H1 (cell line): ENCODE data around the gene NR4A2. TPM values are rescaled to one million over a fixed set of nuclear protein-coding genes. Genes with fewer than 3 reads are reported as not detected.

Experiments used
- CTCF ChIA-PET: fragments of 300-600 bp; sonication (Branson Sonifier 250); formaldehyde crosslinking; loops from one replicate; lab custom pipeline; 2021; ENCODE audit not compliant: partially characterized antibody; lab: Charles Lee
- POLR2A ChIA-PET: fragments of 300-600 bp; sonication (Branson Sonifier 250); formaldehyde crosslinking; loops from one replicate; lab custom pipeline; 2021; ENCODE audit warnings: inconsistent platforms; ENCODE audit not compliant: partially characterized antibody; lab: Charles Lee
- DNase-seq, 2 experiments: peaks; one replicate each; pipeline versions ENCODE4 v3.0.0 to v3.0.0-alpha.2; 2010 to 2022; ENCODE audit warnings: low spot score in 2 of 2, low read depth in 1 of 2, mixed read lengths in 1 of 2
- FAIRE-seq: peaks from 2 replicates; lab custom pipeline; 2011; peaks lifted over from hg19 to GRCh38; lab: Jason Lieb, UNC
- H2AFZ ChIP-seq: 2 replicates; pipeline ENCODE4 v1.8.1; 2012; ENCODE audit warnings: low read length, inconsistent platforms
- H2AK5ac ChIP-seq: 2 replicates; pipeline ENCODE4 v1.6.1; 2013; ENCODE audit warnings: low read depth, low read length
- H2BK120ac ChIP-seq: replicated peaks from 2 replicates; pipeline ENCODE3; 2013; ENCODE audit warnings: low read depth, low read length, inconsistent platforms
- H2BK12ac ChIP-seq: 2 replicates; pipeline ENCODE4 v1.6.1; 2013; ENCODE audit warnings: low read depth, low read length
- H2BK15ac ChIP-seq: 2 replicates; pipeline ENCODE4 v1.6.1; 2013; ENCODE audit warnings: low read length
- H2BK20ac ChIP-seq: 2 replicates; pipeline ENCODE4 v1.6.1; 2013; ENCODE audit warnings: low read length
- H2BK5ac ChIP-seq: 2 replicates; pipeline ENCODE4 v1.6.1; 2013; ENCODE audit warnings: low read depth, low read length
- H3K14ac ChIP-seq: 2 replicates; pipeline ENCODE4 v1.6.1; 2013; ENCODE audit warnings: inconsistent platforms; ENCODE audit not compliant: insufficient read length
- H3K18ac ChIP-seq: 2 replicates; pipeline ENCODE4 v1.6.1; 2013; ENCODE audit warnings: low read length; ENCODE audit errors: extremely low read depth
- H3K23ac ChIP-seq: 2 replicates; pipeline ENCODE4 v1.6.1; 2013; ENCODE audit warnings: inconsistent platforms; ENCODE audit not compliant: insufficient read length
- H3K23me2 ChIP-seq: 2 replicates; pipeline ENCODE4 v1.6.1; 2013; ENCODE audit warnings: low read depth, low read length
- H3K27ac ChIP-seq: 2 replicates; pipeline ENCODE4 v1.6.1; 2011; ENCODE audit warnings: low read depth, low read length, inconsistent platforms
- H3K27me3 ChIP-seq, 4 experiments: replicated peaks in 1 of 4; 1 replicate in 1 of 4; 2 replicates in 3 of 4; pipeline versions ENCODE4 v1.6.1 to v1.8.1; 2011 to 2013; ENCODE audit warnings: low read length in 3 of 4, mild to moderate bottlenecking in 3 of 4, inconsistent platforms in 2 of 4, mixed read lengths in 2 of 4, moderate library complexity in 1 of 4; ENCODE audit not compliant: control insufficient read depth in 3 of 4, insufficient read depth in 3 of 4; ENCODE audit errors: extremely low read depth in 1 of 4
- H3K36me3 ChIP-seq, 4 experiments: 2 replicates each; pipeline versions ENCODE4 v1.6.1 to v1.8.1; 2011 to 2013; ENCODE audit warnings: mild to moderate bottlenecking in 4 of 4, low read length in 3 of 4, moderate library complexity in 2 of 4, control low read depth in 1 of 4, inconsistent platforms in 1 of 4; ENCODE audit not compliant: insufficient read depth in 4 of 4, control insufficient read depth in 2 of 4
- H3K4ac ChIP-seq: replicated peaks from 2 replicates; pipeline ENCODE3; 2013; ENCODE audit warnings: low read length, low read depth, mixed read lengths, inconsistent platforms; ENCODE audit not compliant: insufficient read length
- H3K4me1 ChIP-seq, 4 experiments: replicated peaks in 1 of 4; 1 replicate in 1 of 4; 2 replicates in 3 of 4; pipeline versions ENCODE4 v1.6.1 to v1.8.1; 2011 to 2013; ENCODE audit warnings: low read length in 3 of 4, inconsistent platforms in 2 of 4, mixed read lengths in 1 of 4; ENCODE audit not compliant: insufficient read depth in 4 of 4, control insufficient read depth in 3 of 4
- H3K4me2 ChIP-seq, 2 experiments: 2 replicates each; pipeline versions ENCODE4 v1.6.1 to v1.8.1; 2011 to 2013; ENCODE audit warnings: low read depth in 2 of 2, low read length in 2 of 2, control low read depth in 1 of 2, inconsistent platforms in 1 of 2, mild to moderate bottlenecking in 1 of 2; ENCODE audit not compliant: insufficient read depth in 1 of 2
- H3K4me3 ChIP-seq, 4 experiments: fragments of 200-600, 300-600 bp in 1 of 4; sonication (generic), shearing (Covaris generic), sonication (Bioruptor Twin) in 1 of 4; 2 replicates each; pipeline versions ENCODE4 v1.5.1 to v1.8.1; 2011 to 2016; ENCODE audit warnings: low read length in 4 of 4, low read depth in 3 of 4, control low read depth in 2 of 4, inconsistent platforms in 2 of 4, mild to moderate bottlenecking in 2 of 4, mixed read lengths in 1 of 4, moderate library complexity in 1 of 4; ENCODE audit not compliant: insufficient read depth in 2 of 4; ENCODE audit errors: extremely low read depth in 1 of 4
- H3K56ac ChIP-seq: replicated peaks from 2 replicates; pipeline ENCODE3; 2013; ENCODE audit warnings: low read depth, mild to moderate bottlenecking, mixed read lengths, low read length, inconsistent platforms; ENCODE audit not compliant: insufficient read length
- H3K79me1 ChIP-seq: 2 replicates; pipeline ENCODE4 v1.6.1; 2013; ENCODE audit warnings: low read depth, low read length, control low read depth
- H3K79me2 ChIP-seq, 2 experiments: 2 replicates each; pipeline versions ENCODE4 v1.6.1 to v1.8.1; 2012 to 2013; ENCODE audit warnings: low read length in 2 of 2, mild to moderate bottlenecking in 2 of 2, inconsistent platforms in 1 of 2; ENCODE audit not compliant: insufficient read depth in 2 of 2, control insufficient read depth in 1 of 2
- H3K9ac ChIP-seq, 4 experiments: replicated peaks in 1 of 4; 1 replicate in 1 of 4; 2 replicates in 3 of 4; pipeline versions ENCODE4 v1.6.1 to v1.8.1; 2011 to 2013; ENCODE audit warnings: low read depth in 3 of 4, low read length in 3 of 4, control low read depth in 2 of 4, mild to moderate bottlenecking in 2 of 4, moderate library complexity in 2 of 4, inconsistent platforms in 1 of 4; ENCODE audit errors: extremely low read depth in 1 of 4
- H3K9me3 ChIP-seq, 2 experiments: 2 replicates each; pipeline versions ENCODE4 v1.6.1 to v1.8.1; 2012 to 2013; ENCODE audit warnings: mild to moderate bottlenecking in 2 of 2, moderate library complexity in 2 of 2, control low read depth in 1 of 2, inconsistent platforms in 1 of 2, low read depth in 1 of 2, low read length in 1 of 2, mixed read lengths in 1 of 2; ENCODE audit not compliant: insufficient read depth in 2 of 2
- H4K20me1 ChIP-seq, 2 experiments: replicated peaks in 1 of 2; 2 replicates each; pipeline versions ENCODE3 to v1.8.1; 2011 to 2013; ENCODE audit warnings: inconsistent platforms in 2 of 2, low read length in 2 of 2, mild to moderate bottlenecking in 1 of 2; ENCODE audit not compliant: insufficient read depth in 2 of 2, control insufficient read depth in 1 of 2
- H4K5ac ChIP-seq: 2 replicates; pipeline ENCODE4 v1.6.1; 2013; ENCODE audit warnings: low read length, low read depth, mixed read lengths, inconsistent platforms; ENCODE audit not compliant: insufficient read length
- H4K8ac ChIP-seq: 2 replicates; pipeline ENCODE4 v1.8.0; 2013; ENCODE audit warnings: mild to moderate bottlenecking, moderate library complexity, low read length, inconsistent platforms; ENCODE audit not compliant: insufficient read depth; ENCODE audit errors: extremely low read depth
- H4K91ac ChIP-seq: replicated peaks from 2 replicates; pipeline ENCODE3; 2013; ENCODE audit warnings: low read length, mixed read lengths, inconsistent platforms; ENCODE audit not compliant: insufficient read length
- HDAC2 ChIP-seq, 2 experiments: fragments of 300-600 bp in 1 of 2; sonication (generic) in 1 of 2; IDR thresholded peaks; 2 replicates each; pipeline ENCODE4 v1.6.1; 2011 to 2012; ENCODE audit warnings: low read depth in 2 of 2, low read length in 2 of 2, mild to moderate bottlenecking in 2 of 2, moderate library complexity in 2 of 2, borderline replicate concordance in 1 of 2, inconsistent platforms in 1 of 2
- JUND ChIP-seq: IDR thresholded peaks from 2 replicates; pipeline ENCODE4 v1.6.1; 2011; ENCODE audit warnings: mild to moderate bottlenecking, improper control_type of control experiment, low read length
- PHF8 ChIP-seq: fragments of 200-600 bp; sonication (generic); conservative IDR thresholded peaks from 2 replicates; pipeline ENCODE4 v1.7.1; 2012; ENCODE audit warnings: low read depth, mild to moderate bottlenecking, inconsistent platforms, low read length, moderate library complexity
- RAD21 ChIP-seq, 2 experiments: IDR thresholded peaks in 1 of 2; conservative IDR thresholded peaks in 1 of 2; 2 replicates each; pipeline ENCODE4 v1.6.1; 2011; ENCODE audit warnings: low read depth in 2 of 2, low read length in 2 of 2, improper control_type of control experiment in 1 of 2, inconsistent platforms in 1 of 2, mild to moderate bottlenecking in 1 of 2, moderate library complexity in 1 of 2
- RFX5 ChIP-seq: IDR thresholded peaks from 2 replicates; pipeline ENCODE4 v1.6.1; 2011; ENCODE audit warnings: low read depth, low read length, improper control_type of control experiment, borderline replicate concordance
- SIN3A ChIP-seq, 2 experiments: IDR thresholded peaks in 1 of 2; conservative IDR thresholded peaks in 1 of 2; 2 replicates each; pipeline ENCODE4 v1.6.1; 2011 to 2012; ENCODE audit warnings: low read length in 2 of 2, improper control_type of control experiment in 1 of 2, low read depth in 1 of 2, mild to moderate bottlenecking in 1 of 2
- TCF12 ChIP-seq: IDR thresholded peaks from 2 replicates; pipeline ENCODE4 v1.6.1; 2011; ENCODE audit warnings: low read depth, mild to moderate bottlenecking, low read length
- polyA plus RNA-seq, 7 experiments: library from polyadenylated mRNA; depleted of rRNA in 3 of 7; stranded (reverse) in 5 of 7; unstranded in 2 of 7; fragments of >200 nt in 5 of 7; fragments of 200-250 nt in 2 of 7; gene quantifications; 1 replicate in 5 of 7; 2 replicates in 1 of 7; 4 replicates in 1 of 7; pipeline versions ENCODE4 v1.2.1 to v1.2.3, GENCODE V29; 2011 to 2013; ENCODE audit warnings: missing spikeins in 2 of 7, mixed read lengths in 2 of 7
- total RNA-seq: library from RNA; stranded (reverse); fragmentation: NEBNext Ultra II Directional; extraction: Animal tissue kit (Norgen Biotek cat#: 25700); gene quantifications from 2 replicates; pipeline ENCODE4 v1.2.1, GENCODE V29; 2021
- TF ChIP-seq, protein P1 (sequence below), 3 experiments: IDR thresholded peaks; 1 replicate in 2 of 3; 2 replicates in 1 of 3; pipeline versions ENCODE4 v1.5.1 to v1.6.1; 2011; ENCODE audit warnings: low read length in 3 of 3, mild to moderate bottlenecking in 3 of 3, inconsistent platforms in 2 of 3, low read depth in 1 of 3, moderate library complexity in 1 of 3; ENCODE audit not compliant: insufficient read depth in 1 of 3; ENCODE audit errors: control extremely low read depth in 1 of 3
- TF ChIP-seq, protein P2 (sequence below): IDR thresholded peaks from 2 replicates; pipeline ENCODE4 v1.6.1; 2012; ENCODE audit warnings: inconsistent platforms

The NR4A2 gene
- total and polyA plus RNA-seq, 2 of the 8 experiments (the other 6 are each of a cell fraction or from before 2014, with no cell fraction given), result 0.15 to 1.7 TPM

DNA sequence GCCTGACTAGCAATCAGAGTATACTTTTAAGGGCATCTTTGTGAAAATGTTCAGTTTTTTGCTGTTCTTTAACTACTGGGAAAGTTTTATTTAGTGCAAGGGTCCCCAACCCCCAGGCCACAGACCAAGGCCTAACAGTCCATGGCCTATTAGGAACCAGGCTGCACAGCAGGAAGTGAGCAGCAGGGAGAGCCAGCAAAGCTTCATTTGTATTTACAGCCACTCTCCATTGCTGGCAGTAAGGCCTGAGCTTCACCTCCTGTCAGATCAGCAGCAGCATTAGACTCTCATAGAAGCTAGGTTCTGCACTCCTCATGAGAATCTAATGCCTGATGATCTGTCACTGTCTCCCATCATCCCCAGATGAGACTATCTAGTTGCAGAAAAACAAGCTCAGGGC is 17.1 kb upstream of the NR4A2 start:
- no peak overlapping the region for H3K18ac ChIP-seq
- no peaks in the 10 kb centered on the region; a peak in 1 of 4 replicates for H3K9me3 ChIP-seq
- H2AK5ac ChIP-seq, result no peak overlapping the region
- no peak overlapping the region for H2AFZ ChIP-seq
- H3K79me2 ChIP-seq, result no peaks in the 10 kb centered on the region
- no peak overlapping the region for H3K4me3 ChIP-seq
- H2BK5ac ChIP-seq, result no peak overlapping the region
- H3K23me2 ChIP-seq, result no peaks in the 10 kb centered on the region
- H3K36me3 ChIP-seq, result no peaks in the 10 kb centered on the region
- no peak overlapping the region for H4K91ac ChIP-seq
- no peak overlapping the region for H3K4me2 ChIP-seq
- POLR2A ChIA-PET, result no interaction called here
- no peak overlapping the region for H3K14ac ChIP-seq
- no peak overlapping the region for H2BK120ac ChIP-seq
- no peak overlapping the region for H2BK15ac ChIP-seq
- H2BK20ac ChIP-seq, result no peak overlapping the region
- no peak for FAIRE-seq
- CTCF ChIA-PET, result interaction anchor here (1.0 kb wide), 1 partner anchor 972 kb away, joined by 3 read pairs; no protein-coding TSS in a partner anchor
- DNase-seq, result no peak
- H3K27me3 ChIP-seq, result no peaks in the 10 kb centered on the region
- no peak overlapping the region for H3K4ac ChIP-seq
- no peak overlapping the region for H2BK12ac ChIP-seq
- H3K79me1 ChIP-seq, result no peaks in the 10 kb centered on the region
- no peak overlapping the region for H4K5ac ChIP-seq
- H3K56ac ChIP-seq, result no peak overlapping the region
- H3K27ac ChIP-seq, result no peak overlapping the region
- no peak overlapping the region for H4K8ac ChIP-seq
- no peak overlapping the region for H3K9ac ChIP-seq
- H4K20me1 ChIP-seq, result no peaks in the 10 kb centered on the region
- no peak overlapping the region for H3K23ac ChIP-seq
- H3K4me1 ChIP-seq, result no peaks in the 10 kb centered on the region
- TF ChIP-seq PHF8, result no peak
- TF ChIP-seq, protein P1, sequence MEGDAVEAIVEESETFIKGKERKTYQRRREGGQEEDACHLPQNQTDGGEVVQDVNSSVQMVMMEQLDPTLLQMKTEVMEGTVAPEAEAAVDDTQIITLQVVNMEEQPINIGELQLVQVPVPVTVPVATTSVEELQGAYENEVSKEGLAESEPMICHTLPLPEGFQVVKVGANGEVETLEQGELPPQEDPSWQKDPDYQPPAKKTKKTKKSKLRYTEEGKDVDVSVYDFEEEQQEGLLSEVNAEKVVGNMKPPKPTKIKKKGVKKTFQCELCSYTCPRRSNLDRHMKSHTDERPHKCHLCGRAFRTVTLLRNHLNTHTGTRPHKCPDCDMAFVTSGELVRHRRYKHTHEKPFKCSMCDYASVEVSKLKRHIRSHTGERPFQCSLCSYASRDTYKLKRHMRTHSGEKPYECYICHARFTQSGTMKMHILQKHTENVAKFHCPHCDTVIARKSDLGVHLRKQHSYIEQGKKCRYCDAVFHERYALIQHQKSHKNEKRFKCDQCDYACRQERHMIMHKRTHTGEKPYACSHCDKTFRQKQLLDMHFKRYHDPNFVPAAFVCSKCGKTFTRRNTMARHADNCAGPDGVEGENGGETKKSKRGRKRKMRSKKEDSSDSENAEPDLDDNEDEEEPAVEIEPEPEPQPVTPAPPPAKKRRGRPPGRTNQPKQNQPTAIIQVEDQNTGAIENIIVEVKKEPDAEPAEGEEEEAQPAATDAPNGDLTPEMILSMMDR (IDR thresholded peaks at IDR 0.05; ENCODE audit: control extremely low read depth in 1 of 3, insufficient read depth in 1 of 3, low read depth in 1 of 3, low read length in 3 of 3), result no peak
- TF ChIP-seq RAD21 (IDR thresholded peaks at IDR 0.05 in 1 of 2, conservative IDR thresholded peaks at IDR 0.05 in 1 of 2; ENCODE audit: low read depth in 2 of 2, low read length in 2 of 2), result no peak
- TF ChIP-seq SIN3A (conservative IDR thresholded peaks at IDR 0.05 in 1 of 2, IDR thresholded peaks at IDR 0.05 in 1 of 2; ENCODE audit: low read depth in 1 of 2, low read length in 2 of 2), result no peak
- TF ChIP-seq JUND, result no peak
- TF ChIP-seq, protein P2, sequence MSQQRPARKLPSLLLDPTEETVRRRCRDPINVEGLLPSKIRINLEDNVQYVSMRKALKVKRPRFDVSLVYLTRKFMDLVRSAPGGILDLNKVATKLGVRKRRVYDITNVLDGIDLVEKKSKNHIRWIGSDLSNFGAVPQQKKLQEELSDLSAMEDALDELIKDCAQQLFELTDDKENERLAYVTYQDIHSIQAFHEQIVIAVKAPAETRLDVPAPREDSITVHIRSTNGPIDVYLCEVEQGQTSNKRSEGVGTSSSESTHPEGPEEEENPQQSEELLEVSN, result no peak
- no peak for TF ChIP-seq TCF12
- TF ChIP-seq HDAC2 (IDR thresholded peaks at IDR 0.05; ENCODE audit: borderline replicate concordance in 1 of 2, low read depth in 2 of 2, low read length in 2 of 2), result no peak
- no peak for TF ChIP-seq RFX5
